ENCODE data around the gene PLEKHM3.

The PLEKHM3 gene

DNA sequence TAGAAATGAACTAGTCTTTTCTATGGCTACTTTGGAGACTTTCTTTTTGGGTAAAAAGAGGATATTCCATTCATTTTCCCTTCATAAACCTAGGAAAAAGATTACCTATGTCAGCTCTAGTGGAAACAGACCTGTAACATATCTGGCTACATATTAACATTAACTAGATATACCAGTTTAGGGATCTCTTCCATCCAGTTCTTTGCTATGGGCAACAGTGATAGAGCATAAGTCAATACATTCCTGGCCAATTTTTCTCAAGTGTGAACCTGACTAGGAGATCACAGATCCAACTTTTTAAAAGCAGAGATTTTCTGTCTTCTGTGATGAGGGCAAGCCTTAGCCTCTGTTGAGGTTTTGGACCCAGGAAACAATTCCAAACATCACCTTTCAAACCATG lies 34.5 kb downstream of the PLEKHM3 start:
- no peak for DNase-seq (ENCODE audit: low read depth)

DNA sequence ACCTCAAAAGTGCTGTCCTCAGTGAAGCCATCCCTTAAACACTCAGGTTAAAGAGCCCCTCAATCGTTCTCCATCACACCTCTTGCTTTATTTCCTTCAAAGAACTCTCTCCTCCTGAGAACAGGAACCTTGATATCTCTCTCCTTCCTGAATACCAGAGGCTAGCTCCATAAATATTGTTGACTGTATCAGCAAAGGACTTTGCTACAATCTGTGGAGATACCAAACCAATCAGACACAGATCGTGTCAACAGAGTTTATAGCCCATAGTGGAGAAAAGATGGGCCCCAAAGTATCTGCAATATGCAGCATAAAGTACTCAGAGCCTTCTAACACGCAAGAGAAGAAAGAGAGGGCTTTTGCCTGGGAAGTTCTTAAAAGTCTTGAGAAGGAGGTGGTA lies 36.4 kb downstream of the PLEKHM3 start:
- DNase-seq (ENCODE audit: low read depth) = no peak

DNA sequence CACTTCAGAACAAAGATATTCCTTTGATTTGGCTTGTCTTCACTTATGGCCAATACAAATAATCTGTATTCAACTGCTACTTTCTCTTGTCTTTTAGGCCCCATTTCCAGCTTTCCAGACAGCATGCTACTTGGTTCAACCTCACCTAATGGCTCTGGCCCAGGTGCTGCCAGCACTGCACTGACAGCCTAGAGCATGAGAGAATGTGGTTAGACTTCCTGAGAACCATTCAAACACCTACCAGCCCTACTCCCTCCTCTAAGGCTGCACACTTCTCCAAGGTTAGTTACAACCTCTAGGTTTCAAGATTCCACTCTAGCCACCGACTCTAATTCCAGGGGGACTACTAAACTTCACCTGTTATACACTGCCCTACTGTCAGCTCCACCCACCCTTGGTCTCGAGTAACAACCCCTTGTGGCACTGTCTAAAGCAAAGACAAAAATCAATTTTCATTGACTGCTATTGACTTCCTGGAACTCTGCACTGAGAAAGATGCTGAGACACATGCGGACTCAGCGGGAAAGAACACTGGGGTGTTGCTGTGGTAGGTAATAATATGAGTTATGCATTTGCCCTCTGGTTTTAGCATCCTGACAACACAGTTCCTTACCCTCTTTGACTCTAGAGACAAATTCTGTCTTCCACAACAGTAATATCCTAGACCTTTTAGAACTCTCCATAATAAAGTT lies 38.2 kb downstream of the PLEKHM3 start:
- DNase-seq (ENCODE audit: low read depth) = no peak

DNA sequence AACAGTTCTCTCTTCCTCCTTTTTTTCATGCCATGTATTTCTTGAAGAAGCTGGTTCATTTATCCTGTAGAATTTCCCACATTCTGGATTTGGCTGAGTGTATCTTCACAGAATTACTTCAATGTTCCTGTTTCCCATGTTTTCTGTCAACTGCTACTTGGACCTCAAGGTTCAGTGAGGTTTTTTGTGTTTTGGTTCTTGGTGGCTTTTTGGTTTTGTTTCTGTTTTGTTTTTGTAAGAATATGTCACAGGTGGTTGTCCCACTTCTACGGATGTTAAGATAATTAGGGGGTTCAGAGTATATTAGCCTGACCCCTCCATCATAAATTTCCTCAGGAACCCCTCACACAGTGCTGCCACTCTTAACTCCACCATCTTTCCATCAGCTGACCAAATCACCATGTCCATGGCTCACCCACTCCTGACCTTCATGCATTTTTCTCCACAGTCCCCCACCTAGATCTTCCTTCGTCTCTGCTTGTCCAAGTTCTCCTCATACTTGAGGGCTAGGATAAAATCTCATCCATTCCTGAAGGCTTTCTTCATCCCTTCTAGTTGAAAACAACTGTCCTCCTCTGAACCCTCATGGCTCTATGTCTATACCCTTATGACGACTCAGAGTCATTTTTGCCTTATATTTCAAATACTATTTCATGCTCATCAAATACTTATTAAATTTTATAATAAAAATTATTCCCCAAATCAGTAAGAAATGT lies 40.4 kb downstream of the PLEKHM3 start:
- DNase-seq (ENCODE audit: low read depth) = no peak

DNA sequence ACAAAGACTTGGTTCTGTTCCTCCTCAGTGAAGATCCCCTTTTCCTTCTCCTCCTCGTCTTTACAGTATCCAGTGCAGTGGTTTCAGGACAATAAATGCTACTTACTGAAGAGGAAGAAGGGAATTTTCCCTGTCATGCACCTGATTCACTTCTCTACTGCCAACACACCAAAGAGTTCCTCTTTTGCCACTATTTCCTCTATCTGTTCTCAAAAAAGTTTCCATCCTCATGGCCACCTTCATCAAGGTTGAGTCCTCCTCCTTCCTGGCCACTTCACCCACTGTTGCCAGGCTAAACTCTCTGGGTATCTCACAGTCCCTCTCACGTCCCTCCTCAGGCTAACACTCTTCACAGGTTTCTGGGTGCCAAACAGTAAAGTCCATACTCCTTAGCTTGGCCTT lies 41.7 kb downstream of the PLEKHM3 start:
- DNase-seq (ENCODE audit: low read depth) = no peak

DNA sequence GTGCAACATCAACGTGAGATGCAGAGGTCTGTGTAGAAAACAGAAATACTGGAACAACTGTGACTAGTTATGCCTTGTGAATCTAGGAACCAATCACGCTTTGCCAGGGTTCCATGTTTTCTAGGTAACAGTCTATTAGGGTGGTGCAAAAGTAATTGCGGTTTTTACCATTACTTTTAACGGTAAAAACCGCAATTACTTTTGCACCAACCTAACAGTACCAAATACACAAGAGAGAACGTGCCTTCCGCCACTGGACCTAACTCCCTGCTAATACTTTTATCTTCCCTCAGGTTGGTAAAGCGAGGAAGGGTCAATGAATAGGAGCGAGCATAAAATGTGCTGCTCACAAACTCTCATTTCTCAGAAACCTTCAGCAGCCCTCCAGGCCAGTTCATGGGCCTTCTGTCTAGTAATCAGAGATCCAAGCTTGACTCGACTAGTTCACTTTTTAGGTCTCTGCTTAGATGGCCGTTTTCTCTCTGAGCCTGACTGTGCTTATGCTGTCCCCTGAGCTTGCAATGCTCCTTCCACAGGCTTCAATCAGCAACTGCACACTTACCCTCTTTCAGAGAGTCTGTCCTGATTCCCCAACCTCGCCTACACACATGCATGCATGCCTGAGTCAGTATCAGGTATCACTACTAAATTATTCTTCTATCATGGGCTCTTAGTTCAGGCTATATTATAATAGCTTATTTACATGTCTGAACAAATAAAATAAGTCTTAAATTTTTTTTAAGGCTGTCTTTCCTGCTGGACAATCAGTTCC lies 47.0 kb downstream of the PLEKHM3 start:
- no peak for DNase-seq (ENCODE audit: low read depth)

DNA sequence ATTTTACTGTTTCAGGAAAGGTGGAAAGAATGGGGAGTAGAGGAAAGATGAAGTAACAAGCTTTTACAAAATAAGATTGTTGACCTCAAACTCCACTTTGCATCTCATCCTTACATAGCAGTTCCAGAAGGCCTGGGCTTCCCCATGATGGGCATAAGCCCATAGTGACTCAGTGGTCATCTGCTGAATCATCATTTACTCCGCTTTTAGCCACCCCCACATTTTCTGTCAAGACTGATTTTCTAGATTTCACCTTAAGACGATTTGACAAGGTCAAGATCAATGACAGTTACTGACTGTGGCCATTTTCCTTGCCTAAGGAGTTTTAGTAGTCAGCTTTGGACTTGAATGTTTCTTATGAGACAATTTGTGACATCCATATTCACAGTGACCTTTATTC lies 49.4 kb downstream of the PLEKHM3 start:
- peak; percentile 38 for DNase-seq (ENCODE audit: low read depth)

DNA sequence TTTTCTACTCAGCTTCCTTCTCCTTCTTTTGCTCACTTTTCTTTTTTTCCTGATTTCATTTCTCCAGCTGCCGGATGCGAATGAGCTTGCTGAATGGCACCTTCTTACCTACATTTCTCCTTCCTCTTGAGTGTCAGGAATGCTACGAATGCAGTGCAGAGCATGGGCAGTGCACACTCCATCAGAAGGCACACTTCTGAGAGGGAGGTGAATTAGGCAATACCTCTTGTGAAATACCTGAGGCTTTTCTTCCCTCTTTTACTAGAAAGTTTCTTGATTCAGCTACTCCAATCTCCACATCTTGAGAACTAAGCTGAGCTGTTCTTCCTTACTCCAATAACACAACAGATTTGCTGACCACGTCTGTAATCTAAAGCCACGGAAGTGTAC lies 51.1 kb downstream of the PLEKHM3 start:
- peak; percentile 12 for DNase-seq (ENCODE audit: low read depth)

DNA sequence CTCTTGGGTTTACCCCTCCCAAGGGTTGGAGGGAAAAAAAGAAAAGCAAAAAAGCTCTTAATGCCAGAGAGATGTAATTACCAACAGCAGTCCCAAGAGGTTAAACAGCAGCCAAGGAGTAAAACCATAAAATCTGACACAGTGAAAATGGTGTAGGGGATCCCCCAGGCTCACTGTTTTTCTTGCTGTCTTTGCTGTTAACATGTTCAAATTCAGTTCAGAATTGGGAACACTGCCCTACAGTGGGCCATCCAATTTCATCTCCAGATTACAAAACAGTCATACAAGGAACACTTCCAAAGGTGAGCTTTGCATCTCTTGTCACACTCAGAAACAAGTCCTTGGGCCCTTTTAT lies 54.5 kb downstream of the PLEKHM3 start:
- no peak for DNase-seq (ENCODE audit: low read depth)

DNA sequence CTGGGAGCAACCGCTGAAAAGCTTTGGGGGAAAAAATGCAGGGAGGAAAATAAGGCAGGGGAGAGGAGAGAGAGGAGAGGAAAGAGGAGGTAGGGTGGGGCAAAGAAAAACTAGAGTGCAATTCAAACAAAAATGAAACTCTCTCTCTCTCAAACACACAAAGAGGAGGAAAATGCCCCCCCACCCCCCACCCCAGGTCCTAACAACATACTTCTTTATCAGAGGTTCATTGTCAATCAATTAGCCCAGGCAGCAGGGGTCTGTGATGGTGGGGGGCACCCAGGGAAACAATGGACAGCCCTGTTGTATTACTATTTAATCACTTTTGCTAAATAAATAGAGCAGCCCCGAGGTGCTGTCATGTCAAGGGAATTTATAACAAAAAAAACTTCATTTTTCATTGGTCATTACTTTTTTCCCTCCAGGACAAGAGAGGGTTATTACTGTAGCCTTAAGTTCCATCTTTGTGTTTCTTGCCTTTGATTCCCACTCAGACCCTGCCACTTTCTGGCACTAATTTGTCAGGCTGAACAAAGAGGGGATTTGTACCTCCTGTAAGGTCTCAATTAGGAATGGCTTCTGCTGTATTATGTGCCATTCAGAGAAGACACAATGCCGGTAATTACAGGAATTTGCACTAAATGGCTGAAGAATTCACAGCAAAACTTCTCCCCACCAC lies 55.0 kb downstream of the PLEKHM3 start:
- DNase-seq (ENCODE audit: low read depth) = no peak

DNA sequence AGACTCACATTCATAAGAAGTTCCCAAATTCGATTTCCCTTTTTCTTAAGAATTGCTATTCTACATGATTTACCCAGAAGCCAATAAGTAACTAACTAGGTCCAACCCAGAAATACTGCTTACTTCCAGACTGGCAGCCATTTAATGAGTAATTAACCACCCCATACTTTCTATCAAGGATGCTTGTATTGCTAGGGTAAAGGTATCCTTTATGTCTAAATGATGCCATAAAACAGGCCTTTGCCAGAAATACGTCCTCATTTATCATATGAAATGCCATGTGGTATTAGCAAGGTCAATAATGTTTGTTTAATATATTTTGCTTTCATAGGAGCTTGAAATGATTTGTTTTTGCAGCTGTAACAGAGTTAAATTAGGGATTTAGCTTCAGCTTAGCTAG lies 56.1 kb downstream of the PLEKHM3 start:
- DNase-seq (ENCODE audit: low read depth) = no peak

DNA sequence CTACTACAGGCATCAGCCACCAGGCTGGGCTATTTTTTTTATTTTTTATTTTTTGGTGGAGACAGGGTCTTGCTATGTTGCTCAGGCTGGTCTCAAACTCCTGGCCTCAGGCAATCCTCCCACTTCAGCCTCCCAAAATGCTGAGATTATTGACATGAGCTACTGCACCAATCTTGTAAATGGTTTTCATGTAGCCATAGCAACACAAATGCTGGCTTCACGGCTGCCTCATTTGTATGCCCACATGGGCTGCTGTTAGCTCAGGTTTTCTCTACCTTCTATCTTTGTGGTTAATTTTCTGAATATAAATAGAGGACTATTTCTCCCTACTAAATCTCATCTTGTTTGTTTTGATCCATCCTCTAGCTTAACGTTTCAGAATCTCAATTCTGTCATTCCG lies 58.2 kb downstream of the PLEKHM3 start:
- no peak for DNase-seq (ENCODE audit: low read depth)

DNA sequence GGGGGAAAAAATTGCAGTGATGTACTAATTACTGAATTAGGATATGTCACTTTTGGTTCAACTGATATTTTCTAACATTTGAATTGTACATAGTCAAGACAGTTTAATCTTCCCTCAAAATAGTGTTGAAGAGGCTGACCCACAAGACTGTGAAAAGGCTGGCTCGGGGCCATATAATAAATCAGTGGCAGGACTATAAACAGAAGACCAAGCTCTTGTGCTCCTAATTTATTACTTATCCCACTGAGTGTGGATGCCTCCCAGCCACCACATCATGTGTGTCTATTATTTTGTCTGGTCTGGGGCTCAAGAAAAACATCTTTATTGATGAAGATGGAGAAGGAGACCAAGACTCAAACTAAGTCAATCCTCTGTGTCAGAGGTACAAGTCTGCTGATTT lies 64.4 kb downstream of the PLEKHM3 start:
- DNase-seq (ENCODE audit: low read depth) = no peak

DNA sequence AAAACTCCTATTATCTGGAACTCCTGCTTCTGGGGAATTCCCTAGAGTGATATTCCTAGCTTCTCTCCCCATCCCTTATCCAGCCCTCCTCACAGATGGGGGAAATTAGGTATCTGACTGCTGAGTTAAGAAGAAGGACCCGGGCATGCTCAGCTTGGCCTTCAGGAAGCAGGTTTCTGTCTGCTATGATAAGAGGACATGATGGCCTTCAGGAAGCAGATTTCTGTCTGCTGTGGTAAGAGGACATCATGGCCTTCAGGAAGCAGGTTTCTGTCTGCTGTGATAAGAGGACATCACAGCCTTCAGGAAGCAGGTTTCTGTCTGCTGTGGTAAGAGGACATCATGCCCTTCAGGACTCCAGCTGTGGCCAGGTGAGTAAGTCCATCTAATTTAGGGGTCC lies 65.2 kb downstream of the PLEKHM3 start:
- DNase-seq (ENCODE audit: low read depth) = no peak

DNA sequence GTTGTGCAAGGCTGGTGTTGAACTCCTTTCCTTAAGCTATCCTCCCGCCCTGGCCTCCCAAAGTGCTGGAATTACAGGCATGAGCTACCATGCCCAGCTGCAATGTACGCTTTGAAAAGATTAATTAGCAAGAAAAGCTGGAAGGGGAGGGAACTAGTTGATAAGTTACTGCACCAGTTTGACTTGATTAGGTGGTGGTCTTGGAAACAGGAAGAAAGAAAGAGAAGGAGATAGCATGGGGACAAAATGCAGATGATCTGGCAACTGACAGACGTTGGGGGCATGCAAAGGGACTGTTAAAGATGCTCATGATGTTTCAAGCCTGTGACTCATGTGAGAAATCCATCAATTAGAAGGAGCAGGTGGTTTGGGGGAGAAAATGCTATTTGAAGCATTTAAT lies 68.6 kb downstream of the PLEKHM3 start:
- no peak for DNase-seq (ENCODE audit: low read depth)

DNA sequence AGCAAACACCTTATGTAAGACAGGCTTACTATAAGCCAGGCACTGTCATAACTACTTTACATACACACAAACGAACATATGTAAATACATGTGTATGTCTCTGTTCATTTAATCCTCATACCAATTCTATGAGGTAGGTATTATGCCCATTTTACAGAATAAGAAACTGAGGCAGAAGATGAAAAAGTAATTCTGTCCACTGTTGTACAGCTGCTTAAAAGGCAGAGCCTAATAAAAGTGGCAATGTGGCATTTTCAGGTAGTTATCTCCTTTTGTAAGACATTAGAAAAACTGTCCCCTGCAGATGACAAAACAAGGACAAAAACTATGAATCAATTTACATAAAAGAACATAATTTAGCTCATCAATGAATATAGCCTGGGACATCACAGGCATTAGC lies 69.9 kb downstream of the PLEKHM3 start:
- no peak for DNase-seq (ENCODE audit: low read depth)

DNA sequence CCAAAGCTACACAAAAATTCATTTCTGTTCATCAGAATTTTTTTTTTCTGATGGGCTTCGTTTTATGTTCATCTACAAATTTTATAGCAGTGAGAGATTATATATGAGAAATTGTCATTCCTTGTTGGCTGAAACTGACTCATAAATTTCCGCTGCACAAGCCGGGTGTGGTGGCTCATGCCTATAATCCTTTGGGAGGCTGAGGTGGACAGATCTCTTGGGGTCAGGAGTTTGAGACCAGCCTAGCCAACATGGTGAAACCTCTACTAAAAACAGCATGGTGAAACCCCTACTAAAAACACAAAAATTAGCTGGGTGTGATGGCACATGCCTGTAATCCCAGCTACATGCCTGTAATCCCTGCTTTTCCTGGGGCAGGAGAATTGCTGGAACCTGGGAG lies 72.0 kb downstream of the PLEKHM3 start:
- DNase-seq (ENCODE audit: low read depth) = no peak

DNA sequence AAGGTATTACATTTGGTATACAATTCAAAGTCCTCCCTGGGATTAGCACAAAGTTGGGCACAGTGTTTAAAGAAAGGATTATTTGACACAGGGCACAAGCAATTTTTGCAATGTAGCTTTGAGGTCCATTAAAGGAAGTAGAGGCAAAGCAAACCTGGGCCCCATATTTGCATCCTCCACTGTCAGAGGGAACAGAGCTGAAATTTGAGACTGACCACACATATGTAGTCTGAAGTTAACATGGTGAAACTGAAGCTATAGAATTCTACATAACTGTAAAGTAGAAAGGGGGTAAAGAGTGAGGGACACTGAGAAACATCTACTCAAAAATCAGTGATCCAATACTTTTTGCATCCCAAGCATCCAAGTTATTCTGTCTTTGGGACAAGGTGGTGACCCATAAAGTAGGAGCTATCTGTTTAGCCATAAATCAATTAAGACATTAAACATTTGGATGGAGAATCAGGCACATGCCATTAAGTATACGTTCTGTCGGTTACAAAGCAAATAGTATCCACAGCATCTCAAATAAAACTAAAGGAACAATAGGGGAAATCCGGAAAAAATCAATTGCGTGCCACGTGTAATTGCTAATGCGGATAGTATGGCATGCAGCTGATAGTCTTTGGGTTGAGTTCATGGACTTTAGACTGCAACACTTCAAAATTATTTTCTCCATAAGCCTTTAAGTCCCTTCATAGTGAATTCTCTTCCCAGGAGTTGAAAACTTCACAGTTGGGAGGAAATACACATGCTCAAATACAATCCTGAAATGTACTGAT lies 72.6 kb downstream of the PLEKHM3 start:
- DNase-seq (ENCODE audit: low read depth) = no peak

DNA sequence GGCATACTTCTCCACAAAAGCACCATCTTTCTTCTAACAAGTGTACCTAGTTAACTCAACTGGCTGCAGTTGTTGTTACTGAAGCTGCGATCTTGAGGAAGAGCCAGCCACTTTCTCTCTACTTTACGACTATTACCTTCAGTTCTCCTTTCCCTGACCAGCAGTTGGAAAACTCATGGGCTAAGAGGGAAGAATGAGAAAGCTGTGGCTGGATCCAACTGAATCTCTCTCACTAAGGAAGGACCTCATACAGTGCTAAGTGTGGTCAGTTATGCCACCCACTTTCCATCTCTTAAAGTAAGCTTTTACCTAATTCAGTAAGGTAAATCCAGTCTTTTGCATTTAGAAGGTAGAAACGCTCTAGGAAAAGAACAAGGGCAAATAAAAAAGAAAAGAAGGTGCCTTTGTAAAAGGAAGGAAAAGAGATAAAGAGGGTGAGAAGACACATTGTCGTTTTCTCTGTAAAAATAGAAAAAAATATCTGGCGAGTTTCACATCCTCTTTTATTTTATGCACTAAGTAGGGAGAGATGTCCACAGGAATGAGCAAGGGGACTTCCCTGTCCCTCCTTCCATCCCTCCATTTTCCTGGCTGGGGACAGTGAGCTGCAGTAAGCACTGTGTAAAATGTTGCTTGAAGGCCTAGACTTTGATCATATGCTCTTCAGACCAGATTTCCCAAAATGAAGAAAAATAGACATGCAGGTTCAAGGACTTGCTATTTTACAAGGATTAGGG lies 73.4 kb downstream of the PLEKHM3 start:
- no peak for DNase-seq (ENCODE audit: low read depth)

DNA sequence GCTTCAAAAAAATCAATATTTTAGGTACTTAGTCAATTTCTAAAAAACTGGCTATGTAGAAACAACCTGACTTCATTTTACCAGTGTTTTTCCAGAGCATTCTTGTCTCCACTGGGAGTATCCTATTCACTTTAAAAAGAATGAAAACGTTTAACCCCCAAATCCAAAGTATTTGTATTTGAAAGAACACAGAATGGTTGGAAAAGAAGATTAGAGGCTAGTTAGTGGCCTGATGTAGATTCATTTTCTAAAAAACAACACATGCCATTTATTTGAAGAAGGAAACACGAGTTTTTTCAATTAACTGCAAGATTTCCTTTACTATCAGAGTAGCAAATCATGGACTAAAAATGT lies 74.6 kb downstream of the PLEKHM3 start:
- DNase-seq (ENCODE audit: low read depth) = no peak

DNA sequence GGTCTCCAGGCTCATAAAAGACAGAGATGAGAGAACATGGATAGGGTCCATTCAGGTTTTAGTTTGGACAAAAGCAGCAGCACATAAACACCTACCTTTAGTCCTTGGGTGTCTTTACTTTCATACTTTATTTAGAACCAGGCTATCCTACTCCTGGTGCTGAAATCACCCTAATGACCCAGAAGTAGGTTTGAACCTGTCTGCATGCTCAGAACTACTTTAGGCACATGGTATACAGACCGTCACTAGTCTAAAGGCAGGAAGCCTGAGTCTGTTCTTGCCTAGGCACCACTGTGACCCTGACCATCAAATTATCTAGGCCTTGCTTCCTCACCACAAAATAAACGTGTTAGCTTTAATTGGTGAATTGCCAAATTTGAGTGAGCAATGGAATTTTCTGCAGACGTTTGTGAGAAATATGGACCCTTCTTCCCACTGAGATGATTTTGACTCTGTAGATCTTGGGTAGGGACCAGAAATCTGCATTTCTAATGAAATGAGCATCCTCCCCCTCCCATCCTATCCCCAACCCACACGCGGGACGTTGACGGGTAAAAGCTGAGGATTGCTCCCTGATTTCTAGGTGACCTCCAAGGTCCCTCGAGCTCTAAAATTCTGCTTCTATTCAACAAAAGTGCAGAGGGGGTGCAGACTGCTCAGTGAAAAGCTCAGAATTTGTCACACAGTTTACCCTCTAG lies 75.1 kb downstream of the PLEKHM3 start:
- peak; percentile 22 for DNase-seq (ENCODE audit: low read depth)
